HG02938 (cell line): ENCODE data around the gene PALB2.
A peak's percentile ranks its signal among the peaks of the same experiment; 100 is the strongest.

Experiments used
- ATAC-seq: cut with Tn5 transposase; IDR thresholded peaks from one replicate; pipeline ENCODE4 v1.9.1; 2021; ENCODE audit warnings: mild to moderate bottlenecking, moderate library complexity; ENCODE audit not compliant: unreplicated experiment

The PALB2 gene

DNA sequence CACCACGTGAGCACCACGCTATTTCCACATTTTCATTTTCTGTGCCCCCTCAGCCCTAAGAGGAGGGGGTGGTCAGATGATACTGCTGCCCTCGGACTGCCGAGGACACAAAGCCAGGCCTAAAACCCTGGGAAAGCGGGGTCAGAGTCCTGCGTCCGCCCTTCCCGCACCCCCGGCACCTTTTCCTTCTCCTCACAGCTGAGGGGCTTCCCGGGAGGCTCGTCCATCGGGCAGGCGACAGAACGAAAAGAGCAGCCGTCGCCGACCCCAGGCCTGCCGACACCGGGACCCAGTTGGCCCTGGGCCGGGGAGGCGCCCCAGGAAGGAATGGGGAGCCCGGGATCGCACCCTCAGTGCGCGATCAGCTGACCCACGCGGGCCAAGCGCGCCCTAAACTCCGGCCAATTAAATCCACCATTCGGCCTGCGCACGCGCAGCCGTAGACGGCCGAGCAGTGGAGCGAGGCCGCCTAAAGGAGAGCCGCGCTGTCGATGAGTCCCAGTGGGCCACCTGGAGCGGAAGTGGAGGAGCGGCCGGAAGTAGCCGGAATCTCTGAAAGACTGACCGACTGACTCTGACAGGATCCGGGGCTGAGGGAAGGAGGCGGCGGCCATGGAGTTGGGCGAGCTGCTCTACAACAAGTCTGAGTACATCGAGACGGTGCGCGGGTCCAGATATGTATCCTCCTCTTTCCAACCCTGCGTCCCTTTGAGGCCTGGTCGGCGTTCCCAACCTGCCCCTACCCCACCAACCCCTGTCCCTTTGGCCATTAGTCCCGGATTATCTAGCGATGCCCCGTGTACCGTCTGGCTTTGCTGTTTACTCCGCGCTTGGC lies at the start of gene PALB2, which contains the start of gene DCTN5:
PALB2 (minus strand) TSS at position 380 of the 835 bp plus-strand sequence; CDS start at position 227, 153 bp downstream.
DCTN5 (plus strand) TSS at position 536 of the 835 bp plus-strand sequence; CDS start at position 613, 77 bp downstream.
- ATAC-seq = peak; percentile 97

DNA sequence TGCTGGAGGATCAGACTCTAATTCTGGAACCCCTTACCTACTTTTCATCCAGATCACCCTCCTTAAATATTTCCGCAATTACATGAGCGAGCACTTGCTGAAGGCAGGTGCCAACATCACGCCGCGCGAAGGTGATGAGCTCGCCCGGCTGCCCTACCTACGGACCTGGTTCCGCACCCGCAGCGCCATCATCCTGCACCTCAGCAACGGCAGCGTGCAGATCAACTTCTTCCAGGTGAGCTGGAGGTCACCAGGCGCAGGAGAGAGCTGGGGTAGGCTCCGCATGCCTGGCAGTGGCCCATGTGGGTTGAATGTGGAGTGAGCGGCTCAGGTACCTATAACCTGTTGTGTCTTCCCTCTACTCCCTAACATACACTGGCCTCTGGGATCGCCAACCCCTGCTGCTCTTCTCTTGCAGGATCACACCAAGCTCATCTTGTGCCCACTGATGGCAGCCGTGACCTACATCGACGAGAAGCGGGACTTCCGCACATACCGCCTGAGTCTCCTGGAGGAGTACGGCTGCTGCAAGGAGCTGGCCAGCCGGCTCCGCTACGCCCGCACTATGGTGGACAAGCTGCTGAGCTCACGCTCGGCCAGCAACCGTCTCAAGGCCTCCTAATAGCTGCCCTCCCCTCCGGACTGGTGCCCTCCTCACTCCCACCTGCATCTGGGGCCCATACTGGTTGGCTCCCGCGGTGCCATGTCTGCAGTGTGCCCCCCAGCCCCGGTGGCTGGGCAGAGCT lies 48.5 kb upstream of the PALB2 start:
- no peak for ATAC-seq

DNA sequence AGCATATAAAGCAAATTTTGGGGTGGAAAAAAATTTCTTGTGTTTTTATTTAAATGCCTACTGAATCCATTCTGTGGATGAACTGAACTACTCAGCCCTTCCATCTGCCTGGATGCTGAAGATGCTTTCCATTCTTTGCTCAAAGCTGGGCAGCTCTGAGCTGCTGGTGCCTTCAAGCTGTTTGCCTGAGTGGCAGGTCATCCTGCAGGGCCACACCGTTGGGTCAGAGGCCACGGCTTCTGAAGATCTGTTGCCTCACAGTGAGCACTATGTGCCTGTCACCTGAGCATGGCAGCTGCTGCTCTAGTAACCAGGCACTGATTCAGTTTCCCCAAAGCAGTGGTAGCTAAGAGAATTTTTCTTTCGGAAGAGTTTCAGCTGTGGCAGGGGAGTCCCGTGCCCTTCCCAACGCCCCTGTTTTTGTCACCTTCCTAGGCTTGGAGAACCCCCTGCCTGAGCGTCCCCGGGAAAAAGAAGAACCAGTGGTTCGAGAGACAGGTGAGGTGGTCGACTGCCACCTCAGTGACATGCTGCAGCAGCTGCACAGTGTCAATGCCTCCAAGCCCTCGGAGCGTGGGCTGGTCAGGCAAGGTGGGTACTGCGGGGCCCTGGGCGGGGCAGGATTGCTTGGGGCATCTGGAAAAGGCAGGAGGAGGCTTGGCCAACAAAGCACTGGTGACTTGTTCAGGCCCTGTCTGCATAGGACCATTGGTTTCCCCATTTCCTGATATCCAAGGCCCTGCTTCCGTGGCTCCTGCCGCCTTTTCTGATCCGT lies 46.1 kb upstream of the PALB2 start:
- ATAC-seq = no peak

DNA sequence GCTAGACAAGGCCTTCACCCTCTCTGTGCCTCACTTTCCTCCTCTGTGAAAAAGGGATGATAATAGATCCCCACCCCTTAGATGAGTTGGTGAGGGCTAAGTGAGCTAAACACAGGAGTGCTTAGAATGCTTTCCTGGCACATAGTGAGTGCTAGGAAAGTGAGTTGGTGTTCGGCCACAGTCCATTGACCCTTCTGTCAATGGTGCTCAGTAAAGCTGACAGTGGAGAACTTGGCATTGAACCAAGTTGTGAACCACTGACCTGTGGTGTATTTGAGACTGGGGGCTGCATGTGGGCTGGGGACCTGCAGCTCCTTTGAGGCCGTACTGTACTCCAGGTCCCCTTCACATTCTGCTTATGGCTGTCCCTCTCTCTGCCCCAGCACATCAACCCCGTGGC lies 42.4 kb upstream of the PALB2 start:
- no peak for ATAC-seq

DNA sequence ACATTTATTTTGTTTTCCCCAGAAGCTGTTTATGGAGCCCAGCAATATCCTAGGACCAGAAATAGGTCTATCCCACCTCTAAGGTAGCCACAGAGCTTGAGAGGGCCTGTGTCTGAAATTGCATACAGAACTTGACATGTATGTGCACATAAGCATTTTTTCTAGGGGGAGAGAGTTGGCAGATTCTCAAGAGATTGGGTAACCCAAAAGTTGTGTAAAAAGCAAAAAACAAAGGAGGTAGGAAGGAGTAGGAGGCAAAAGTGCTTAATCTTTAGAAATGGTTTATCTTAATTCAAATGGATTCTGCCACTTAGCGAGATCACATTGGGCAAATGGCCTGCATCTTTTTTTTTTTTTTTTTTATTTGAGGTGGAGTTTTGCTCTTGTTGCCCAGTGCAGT lies 41.1 kb upstream of the PALB2 start:
- no peak for ATAC-seq

DNA sequence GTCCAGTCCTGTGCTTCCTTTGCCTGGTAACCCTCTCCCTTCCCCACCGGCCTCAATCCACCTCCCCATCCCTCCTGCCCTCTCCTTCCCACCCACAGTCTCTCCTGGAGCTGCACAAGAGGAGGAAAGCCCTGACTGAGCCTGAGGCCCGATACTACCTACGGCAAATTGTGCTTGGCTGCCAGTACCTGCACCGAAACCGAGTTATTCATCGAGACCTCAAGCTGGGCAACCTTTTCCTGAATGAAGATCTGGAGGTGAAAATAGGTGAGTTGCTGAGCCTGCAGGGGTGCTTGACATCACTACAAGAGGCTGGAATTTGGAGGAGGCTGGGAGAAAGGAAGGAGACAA lies 38.9 kb upstream of the PALB2 start:
- no peak for ATAC-seq

DNA sequence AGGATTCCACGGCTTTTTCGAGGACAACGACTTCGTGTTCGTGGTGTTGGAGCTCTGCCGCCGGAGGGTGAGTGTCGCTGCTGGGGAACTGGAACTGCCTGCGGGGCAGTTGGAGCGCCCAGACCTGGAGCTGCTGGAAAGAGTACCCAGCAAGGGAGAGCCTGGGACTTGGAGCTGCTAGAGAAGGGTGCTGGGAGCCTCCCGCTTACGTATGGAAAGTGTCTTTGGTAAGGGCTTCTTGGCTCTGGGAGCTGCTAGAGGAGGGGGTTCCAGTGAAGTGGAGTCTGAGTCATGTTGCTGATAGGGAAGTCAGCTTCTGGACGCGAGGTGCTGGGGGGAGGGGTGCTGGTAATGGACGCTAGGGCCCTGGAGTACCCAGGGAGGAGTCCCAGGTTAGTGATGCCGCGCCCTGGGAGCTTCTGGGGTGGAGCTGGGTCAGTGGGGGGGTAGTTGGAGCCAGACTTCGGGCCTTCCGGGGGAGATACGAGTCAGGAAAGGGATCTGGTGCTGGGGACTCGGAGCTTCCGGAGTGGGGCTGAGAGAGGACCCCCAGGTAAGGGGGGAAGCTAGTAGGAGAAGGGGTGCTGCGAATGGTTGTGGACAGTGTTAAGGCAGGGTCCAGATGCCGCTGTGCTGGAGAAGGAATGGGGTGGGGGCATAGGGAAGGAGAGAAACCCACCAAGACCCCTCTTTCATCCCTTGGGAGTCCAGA lies 38.3 kb upstream of the PALB2 start:
- no peak for ATAC-seq

DNA sequence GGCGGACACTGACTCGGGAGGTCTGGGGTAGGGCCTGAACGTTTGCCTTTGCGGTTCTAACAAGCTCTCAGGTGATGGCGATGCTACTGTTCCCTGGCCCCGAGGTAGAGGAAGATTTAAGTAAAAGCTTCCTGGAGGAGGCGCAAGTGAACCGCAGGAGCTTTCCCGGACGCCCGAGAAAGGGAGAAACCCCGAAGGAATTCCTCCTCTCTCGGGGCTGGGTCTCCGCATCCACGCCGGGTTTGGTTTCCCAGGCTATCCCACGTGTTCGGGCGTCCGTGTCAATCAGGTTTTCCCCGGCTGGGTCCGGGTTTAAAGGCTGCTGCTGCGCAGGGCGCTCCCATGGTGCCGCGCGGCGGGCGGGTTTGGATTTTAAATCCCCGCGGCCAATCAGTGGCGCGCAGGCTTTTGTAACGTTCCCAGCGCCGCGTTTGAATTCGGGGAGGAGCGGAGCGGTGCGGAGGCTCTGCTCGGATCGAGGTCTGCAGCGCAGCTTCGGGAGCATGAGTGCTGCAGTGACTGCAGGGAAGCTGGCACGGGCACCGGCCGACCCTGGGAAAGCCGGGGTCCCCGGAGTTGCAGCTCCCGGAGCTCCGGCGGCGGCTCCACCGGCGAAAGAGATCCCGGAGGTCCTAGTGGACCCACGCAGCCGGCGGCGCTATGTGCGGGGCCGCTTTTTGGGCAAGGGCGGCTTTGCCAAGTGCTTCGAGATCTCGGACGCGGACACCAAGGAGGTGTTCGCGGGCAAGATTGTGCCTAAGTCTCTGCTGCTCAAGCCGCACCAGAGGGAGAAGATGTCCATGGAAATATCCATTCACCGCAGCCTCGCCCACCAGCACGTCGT lies 37.5 kb upstream of the PALB2 start, which contains the start of gene PLK1:
PLK1 (plus strand) TSS at position 460 of the 844 bp plus-strand sequence; CDS start at position 504, 44 bp downstream.
- peak; percentile 86 for ATAC-seq

DNA sequence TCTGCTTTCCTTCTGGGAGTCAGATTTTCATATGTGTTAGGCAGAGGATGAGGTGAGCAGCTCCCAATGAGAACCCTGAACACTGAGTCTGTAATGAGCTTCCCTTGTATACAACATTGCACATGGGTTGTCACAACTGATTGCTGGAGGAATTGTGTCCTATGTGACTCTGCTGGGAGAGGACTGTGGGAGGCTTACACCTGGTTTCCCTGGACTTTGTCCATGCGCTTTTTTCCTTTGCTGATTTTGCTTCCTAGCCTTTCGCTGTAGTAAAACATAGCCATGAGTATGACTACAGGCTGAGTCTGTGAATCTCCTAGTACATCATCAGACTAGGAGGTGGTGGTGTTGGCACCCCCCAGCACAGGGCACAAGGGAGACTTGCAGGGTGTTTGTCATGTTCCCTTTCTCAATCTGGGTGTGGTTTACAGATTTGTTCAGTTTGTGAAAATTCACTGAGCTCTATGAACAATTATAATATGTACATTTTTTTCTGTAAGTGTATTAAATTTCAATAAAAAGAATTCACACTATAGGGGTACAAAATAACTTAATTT lies 35.9 kb upstream of the PALB2 start:
- no peak for ATAC-seq

DNA sequence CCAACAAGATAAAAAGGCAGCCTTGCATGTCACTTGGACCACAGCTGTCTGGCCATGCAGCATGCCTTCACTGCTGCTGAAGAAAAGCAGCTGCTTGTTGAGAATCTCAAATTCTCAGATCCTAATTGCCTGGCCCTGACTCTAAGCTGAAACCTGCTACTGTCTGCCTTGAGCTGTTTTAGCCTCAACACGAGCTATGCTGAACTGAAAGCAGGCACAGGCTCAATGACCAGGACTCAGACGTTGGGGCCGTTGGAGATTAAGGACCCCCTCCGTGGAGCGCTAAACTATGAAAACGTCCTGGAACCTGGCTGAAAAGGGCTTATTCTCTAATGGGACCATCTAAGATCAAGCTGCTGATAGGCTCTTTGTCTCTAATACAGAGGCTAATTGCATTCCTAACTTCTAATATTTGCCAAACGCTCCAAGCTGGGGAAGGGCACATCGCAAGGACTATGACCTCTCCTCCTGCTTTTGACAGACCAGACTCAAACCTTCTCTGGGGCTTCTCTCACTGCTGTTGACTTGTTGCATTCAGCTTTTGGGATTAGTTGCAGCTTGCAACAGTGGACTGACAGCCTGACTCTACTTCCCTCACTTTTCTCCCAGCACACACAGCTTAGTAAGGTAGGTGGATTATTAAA lies 33.0 kb upstream of the PALB2 start:
- no peak for ATAC-seq

DNA sequence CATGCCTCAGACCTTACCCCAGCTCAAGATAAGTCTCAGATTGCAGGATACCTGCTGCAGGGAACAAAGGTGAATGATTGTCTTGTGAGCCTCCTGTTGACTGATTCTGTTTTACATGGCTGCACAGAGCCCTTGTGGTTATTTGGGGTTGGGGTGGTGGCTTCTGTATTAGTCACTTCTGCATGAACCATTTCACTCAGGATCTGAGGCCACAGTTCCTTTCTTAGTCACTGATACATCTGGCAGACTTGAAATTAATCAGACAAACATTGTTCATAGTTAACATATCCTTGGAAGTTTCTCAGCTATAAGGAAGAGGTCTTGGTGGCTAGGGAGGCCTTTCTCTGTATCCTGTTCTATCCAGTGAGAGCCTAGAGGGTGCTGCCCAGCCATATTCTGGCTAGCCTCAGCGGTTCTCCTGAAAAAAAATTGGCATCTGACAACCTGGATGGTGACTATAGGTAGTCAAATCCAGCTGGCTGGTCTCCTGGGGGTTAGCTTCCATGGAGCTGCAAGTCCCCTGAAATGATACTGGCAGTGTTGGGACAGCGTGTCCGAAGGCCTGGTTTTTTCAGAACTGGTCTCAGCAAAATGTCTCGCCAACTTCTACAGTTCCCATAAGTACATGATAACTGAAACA lies 29.1 kb upstream of the PALB2 start:
- peak; percentile 97 for ATAC-seq

DNA sequence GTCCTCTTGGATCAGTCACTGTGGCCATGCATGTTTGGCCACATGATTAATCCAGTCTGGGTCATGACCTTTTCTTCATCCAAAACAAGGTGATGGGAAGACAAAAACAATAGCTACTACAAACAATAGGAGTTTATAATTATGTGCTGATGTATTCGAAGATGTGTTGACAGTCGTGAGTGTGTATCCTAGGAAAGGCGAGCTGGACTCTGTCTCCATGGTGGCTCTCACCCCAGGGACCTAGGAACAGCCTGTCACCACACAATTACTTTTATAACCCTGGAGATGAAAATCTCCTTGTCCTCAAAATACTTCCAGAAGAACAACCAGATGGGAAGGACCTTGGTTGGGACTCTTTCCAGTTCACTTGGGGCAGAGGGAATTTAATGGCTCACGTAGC lies 27.8 kb upstream of the PALB2 start:
- no peak for ATAC-seq

DNA sequence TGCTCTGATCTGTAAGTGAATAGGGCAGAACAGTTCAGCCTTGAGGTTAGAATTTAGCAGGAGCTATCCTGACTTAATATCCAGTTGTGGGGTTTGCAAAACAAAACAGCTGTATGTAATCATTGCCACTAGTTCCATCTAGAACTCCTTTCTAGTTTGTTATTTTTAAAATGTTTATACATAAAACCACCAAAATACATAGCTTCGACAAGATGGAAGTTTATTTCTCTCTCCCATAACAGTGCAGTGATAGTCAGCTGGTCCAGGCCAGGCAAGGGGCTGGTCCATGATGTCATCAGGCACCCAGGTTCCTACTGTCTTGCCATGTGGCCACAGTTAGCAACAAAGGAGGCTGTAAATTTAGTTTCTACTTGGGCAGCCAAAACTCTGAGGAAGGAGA lies 27.1 kb upstream of the PALB2 start:
- no peak for ATAC-seq

DNA sequence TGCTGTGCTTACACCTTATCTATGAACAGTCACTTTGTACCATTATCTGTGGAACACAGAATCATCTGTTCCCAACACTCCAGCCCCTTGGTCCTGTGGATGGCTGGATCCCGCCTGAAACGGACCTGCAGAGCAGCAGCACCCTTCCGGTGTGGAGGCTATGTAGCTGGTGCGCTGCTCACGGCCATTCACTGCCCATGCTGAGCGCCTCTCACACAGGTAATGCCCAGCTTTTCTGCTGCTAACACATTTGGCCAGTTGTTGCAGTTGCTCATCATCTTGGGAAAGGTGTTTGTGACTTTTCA lies 26.2 kb upstream of the PALB2 start:
- ATAC-seq = no peak

DNA sequence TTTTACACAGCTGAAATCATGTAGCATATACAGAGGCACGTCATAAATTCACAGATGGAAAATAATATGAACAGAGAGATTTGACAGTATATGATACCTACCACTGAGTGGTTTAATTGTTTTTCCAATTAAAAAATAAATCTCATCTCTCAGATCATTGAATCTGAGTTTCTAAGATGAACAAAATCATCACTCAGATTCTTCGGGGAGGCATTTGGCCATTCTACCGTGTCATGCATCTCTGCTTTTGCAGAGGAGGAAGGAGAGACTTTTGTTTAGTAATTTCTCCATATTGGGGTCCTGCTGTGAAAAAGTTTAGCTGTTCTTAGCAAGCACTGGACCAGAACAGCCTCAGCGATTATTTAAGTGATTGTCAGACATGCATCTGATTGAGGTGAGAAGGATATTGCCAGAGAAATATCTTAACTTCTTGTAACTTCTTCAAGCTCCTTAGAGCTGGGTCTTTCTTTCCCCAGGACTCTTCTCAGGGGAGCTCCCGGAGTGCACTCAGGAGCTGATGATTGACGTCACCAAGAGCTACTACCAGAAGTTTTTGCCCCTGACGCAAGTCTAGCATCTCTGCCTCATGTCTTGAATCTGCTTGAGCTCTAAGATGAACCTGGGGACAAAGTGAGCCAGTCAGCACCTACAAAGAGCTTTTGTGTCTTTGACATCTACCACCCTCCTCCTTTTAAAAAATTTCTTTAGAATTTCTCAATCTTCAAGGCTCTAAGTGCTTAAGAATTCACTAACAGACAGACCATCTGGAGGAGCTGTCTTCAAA lies 25.7 kb upstream of the PALB2 start:
- no peak for ATAC-seq

DNA sequence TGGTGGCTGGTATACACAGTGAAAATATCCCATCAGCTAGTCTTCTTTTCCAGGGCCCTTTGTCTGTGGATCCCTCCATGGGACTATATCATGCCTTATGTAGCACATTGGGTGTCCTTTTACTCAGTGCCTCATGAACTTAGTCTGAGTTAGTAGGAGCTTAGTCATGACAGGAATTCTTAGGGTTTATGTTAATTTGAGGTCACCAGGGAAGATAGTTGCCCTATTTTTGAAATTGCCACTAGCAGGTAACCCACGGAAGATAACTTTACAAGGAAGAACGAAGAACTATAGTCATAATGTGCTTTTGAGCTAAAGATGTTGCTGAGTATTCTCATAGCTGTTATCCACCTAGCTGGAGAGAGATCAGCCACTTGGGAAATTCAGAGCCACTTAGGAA lies 22.8 kb upstream of the PALB2 start:
- ATAC-seq = no peak

DNA sequence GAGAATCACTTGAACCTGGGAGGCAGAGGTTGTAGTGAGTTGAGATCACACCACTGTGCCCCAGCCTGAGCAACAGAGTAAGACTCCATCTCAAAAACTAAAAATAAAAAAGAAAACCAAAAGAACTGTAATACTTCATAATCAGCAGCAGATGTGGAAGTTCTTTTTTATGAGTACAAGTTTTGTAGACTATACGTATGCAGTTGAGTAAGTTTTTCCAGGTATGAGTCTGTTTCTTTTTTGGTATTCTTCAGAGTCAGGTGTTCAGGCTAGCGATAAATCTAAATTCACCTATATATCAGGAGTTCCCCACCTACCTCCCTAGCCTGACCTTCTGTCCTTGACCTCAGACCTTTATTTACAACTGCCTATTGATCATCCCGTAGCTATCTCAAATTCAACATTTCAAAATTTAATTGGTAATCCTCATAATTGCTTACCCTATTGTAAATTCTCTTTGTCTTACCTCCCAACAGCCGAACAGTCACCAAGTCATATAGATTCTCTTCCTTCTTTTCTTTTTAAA lies 10.9 kb upstream of the PALB2 start:
- no peak for ATAC-seq
